ENCODE results near the gene SLMAP.

- TF ChIP-seq POLR2AphosphoS5 (IDR thresholded peaks at IDR 0.05) (no peak), EP300 (IDR thresholded peaks at IDR 0.05) (no peak), CTCF (IDR thresholded peaks at IDR 0.05) (no peak)
Observed at GRCh38 chr3:57740027-57740426, 16.1 kb upstream of the SLMAP start.

All from upper lobe of left lung (tissue), 4 donors.